Left ventricle myocardium inferior (tissue), 1 donor: ENCODE data around the gene HAUS7. TPM values are rescaled to one million over a fixed set of nuclear protein-coding genes. Genes with fewer than 3 reads are reported as not detected.

Experiments
- DNase-seq: peaks from one replicate; pipeline ENCODE4 v3.0.0-alpha.2; 2020
- H3K27ac ChIP-seq: fragments of 200-600 bp; replicated peaks from 2 replicates; pipeline ENCODE4 v1.8.0; 2021
- H3K27me3 ChIP-seq: fragments of 200-600 bp; 2 replicates; pipeline ENCODE4 v1.8.0; 2021; ENCODE audit warnings: low read depth
- H3K36me3 ChIP-seq: fragments of 200-600 bp; 2 replicates; pipeline ENCODE4 v1.8.0; 2021
- H3K4me1 ChIP-seq: fragments of 200-600 bp; 2 replicates; pipeline ENCODE4 v1.8.0; 2021
- H3K4me3 ChIP-seq: fragments of 200-600 bp; 2 replicates; pipeline ENCODE4 v1.8.0; 2021; ENCODE audit warnings: mild to moderate bottlenecking, moderate library complexity
- H3K9me3 ChIP-seq: fragments of 200-600 bp; replicated peaks from 2 replicates; pipeline ENCODE4 v1.8.0; 2021
- CTCF ChIP-seq: fragments of 200-600 bp; IDR thresholded peaks from 2 replicates; pipeline ENCODE4 v1.8.0; 2021; ENCODE audit warnings: antibody characterized with exemption, mild to moderate bottlenecking, borderline replicate concordance
- intact Hi-C: fragments of 100-400 bp; cut with micrococcal nuclease; formaldehyde crosslinking; loops from one replicate; pipeline ENCODE4 v1.11.0; 2022
- total RNA-seq: library from RNA; stranded (reverse); fragmentation: NEBNext Ultra II Directional; extraction: Animal tissue kit (Norgen Biotek cat#: 25700); gene quantifications from one replicate; pipeline ENCODE4 v1.2.1, GENCODE V29; 2021
- donor health status: DM: no; HTN: yes; CAD: no; lungs with severe emphysema.

Gene HAUS7
- total RNA-seq, 1 donor from 2014 or later: 17.0 TPM

GRCh38 chrX:153511784-153512500, 41.6 kb upstream of the HAUS7 start:
- no peaks in the 10 kb centered on the region for H3K36me3 ChIP-seq
- no peaks in the 10 kb centered on the region for H3K4me1 ChIP-seq
- no peak overlapping the region for H3K4me3 ChIP-seq
- no peak for TF ChIP-seq CTCF
- no peak for DNase-seq
- intact Hi-C loops: no loop called here
- H3K27me3 ChIP-seq: peaks cover 8% of the 10 kb centered on the region
- no peak overlapping the region for H3K27ac ChIP-seq
- H3K9me3 ChIP-seq: no peaks in the 10 kb centered on the region

GRCh38 chrX:153510383-153510782, 40.0 kb upstream of the HAUS7 start:
- H3K9me3 ChIP-seq: no peaks in the 10 kb centered on the region
- TF ChIP-seq CTCF: no peak
- intact Hi-C loops: no loop called here
- no peaks in the 10 kb centered on the region for H3K36me3 ChIP-seq
- no peaks in the 10 kb centered on the region for H3K4me1 ChIP-seq
- H3K27ac ChIP-seq: no peak overlapping the region
- DNase-seq: no peak
- H3K4me3 ChIP-seq: no peak overlapping the region
- no peaks in the 10 kb centered on the region for H3K27me3 ChIP-seq

GRCh38 chrX:153509592-153509991, 39.2 kb upstream of the HAUS7 start:
- DNase-seq: no peak
- H3K4me1 ChIP-seq: no peaks in the 10 kb centered on the region
- H3K9me3 ChIP-seq: no peaks in the 10 kb centered on the region
- H3K4me3 ChIP-seq: no peak overlapping the region
- no peak overlapping the region for H3K27ac ChIP-seq
- H3K27me3 ChIP-seq: no peaks in the 10 kb centered on the region
- H3K36me3 ChIP-seq: no peaks in the 10 kb centered on the region
- intact Hi-C loops: loop anchor here (5.0 kb wide), 1 partner anchor 47 kb away; no protein-coding TSS in a partner anchor
- no peak for TF ChIP-seq CTCF

GRCh38 chrX:153507484-153508178, 37.3 kb upstream of the HAUS7 start:
- Histone ChIP-seq H3K27me3 (no peaks in the 10 kb centered on the region), H3K36me3 (no peaks in the 10 kb centered on the region), H3K27ac (no peak overlapping the region), H3K4me3 (no peak overlapping the region), H3K4me1 (no peaks in the 10 kb centered on the region), H3K9me3 (no peaks in the 10 kb centered on the region)
- peak; percentile 83 for TF ChIP-seq CTCF
- DNase-seq: peak; percentile 81
- intact Hi-C loops: loop anchor here (5.0 kb wide), 1 partner anchor 45 kb away; no protein-coding TSS in a partner anchor

DNA sequence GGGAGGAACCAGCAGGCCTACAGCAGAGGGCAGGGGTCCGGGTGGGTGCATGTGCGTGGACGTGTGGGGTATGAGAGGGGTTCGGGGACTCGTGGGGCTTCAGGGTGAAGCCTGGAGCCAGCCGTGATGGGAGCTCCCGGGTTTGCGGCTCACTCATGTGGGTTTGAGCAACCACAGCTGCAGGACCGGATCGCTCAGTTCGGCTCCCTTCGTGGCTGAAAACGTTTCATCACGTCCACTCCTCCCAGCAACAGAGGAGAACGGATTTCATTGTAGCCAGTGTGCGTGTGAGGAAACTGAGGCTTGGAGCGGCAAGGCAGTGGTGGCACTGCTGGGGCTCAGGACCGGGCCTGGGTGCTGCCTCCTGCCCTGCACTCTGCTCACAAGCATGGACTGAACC, 35.0 kb upstream of the HAUS7 start:
- Histone ChIP-seq H3K36me3 (no peaks in the 10 kb centered on the region), H3K4me3 (no peak overlapping the region), H3K4me1 (peaks cover under 1% of the 10 kb centered on the region), H3K9me3 (no peaks in the 10 kb centered on the region), H3K27me3 (no peaks in the 10 kb centered on the region), H3K27ac (no peak overlapping the region)
- no peak for DNase-seq
- intact Hi-C loops: loop anchor here (5.0 kb wide), 1 partner anchor 43 kb away; no protein-coding TSS in a partner anchor
- TF ChIP-seq CTCF: no peak
